ENCODE data around the gene ADGRF5. TPM values are rescaled to one million over a fixed set of nuclear protein-coding genes. Genes with fewer than 3 reads are reported as not detected.
A peak's percentile ranks its signal among the peaks of the same experiment; 100 is the strongest.

The ADGRF5 gene
- total and polyA plus RNA-seq, 7 donors = 14.3 to 58.0 (median 21.2) TPM

- Histone ChIP-seq H3K9me3 (no peaks in the 10 kb centered on the region), H3K27me3 (ENCODE audit: insufficient read depth in 3 of 3, low read length in 2 of 3) (peaks cover 0 to 2% (median 0%) of the 10 kb centered on the region in 3 donors), H3K36me3 (ENCODE audit: insufficient read depth in 1 of 2, low read depth in 1 of 2) (peaks cover 0 to 2% of the 10 kb centered on the region in 2 donors), H3K4me1 (no peaks in the 10 kb centered on the region), H3K4me3 (no peak overlapping the region), H3K27ac (no peak overlapping the region)
- no peak for DNase-seq
- WGBS, 3 donors = 86 to 92% (median 91%) methylated on average over 4 of the region's 4 CpGs
- no peak for ATAC-seq
- TF ChIP-seq CTCF (IDR thresholded peaks at IDR 0.05) = no peak
- intact Hi-C loops (cut with DNase I) = no loop called here
Observed at GRCh38 chr6:46888578-46888977, 33.2 kb downstream of the ADGRF5 start.

DNA sequence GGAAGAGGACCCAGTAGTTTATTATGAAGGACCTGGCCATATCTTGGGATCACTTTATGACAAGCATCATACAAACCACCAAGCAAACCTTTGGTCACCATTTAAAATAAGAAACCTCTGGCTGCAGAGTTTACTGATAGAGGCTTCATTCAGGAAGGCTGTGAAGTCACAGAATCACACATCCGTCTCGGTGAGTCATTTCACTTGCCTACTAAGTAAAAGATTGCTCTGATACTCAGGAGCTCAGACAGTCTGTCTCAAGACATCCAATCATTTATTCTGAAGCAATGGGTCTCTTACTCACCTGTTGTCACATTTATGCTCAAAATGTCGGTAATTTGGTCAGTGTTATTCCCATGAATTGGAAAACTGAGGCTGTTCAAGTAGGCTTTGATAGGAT is 33.7 kb downstream of the ADGRF5 start:
- intact Hi-C loops (cut with DNase I) = no loop called here
- TF ChIP-seq CTCF (IDR thresholded peaks at IDR 0.05) = no peak
- WGBS, 3 donors = 53 to 63% (median 58%) methylated on average over 3 of the region's 3 CpGs
- Histone ChIP-seq H3K27me3 (ENCODE audit: insufficient read depth in 3 of 3, low read length in 2 of 3) (peaks cover 0 to 2% (median 0%) of the 10 kb centered on the region in 3 donors), H3K36me3 (ENCODE audit: insufficient read depth in 1 of 2, low read depth in 1 of 2) (peaks cover 0 to 3% of the 10 kb centered on the region in 2 donors), H3K27ac (no peak overlapping the region), H3K4me3 (no peak overlapping the region), H3K9me3 (no peaks in the 10 kb centered on the region), H3K4me1 (no peaks in the 10 kb centered on the region)
- DNase-seq (no peak), ATAC-seq (no peak)

GRCh38 chr6:46882645-46883044 is 39.1 kb downstream of the ADGRF5 start:
- WGBS, 3 donors = 73 to 92% (median 79%) methylated on average over 2 of the region's 2 CpGs
- Histone ChIP-seq H3K27ac (no peak overlapping the region), H3K36me3 (ENCODE audit: insufficient read depth in 1 of 2, low read depth in 1 of 2) (peaks cover 0 to 9% of the 10 kb centered on the region in 2 donors), H3K27me3 (ENCODE audit: insufficient read depth in 3 of 3, low read length in 2 of 3) (peaks cover 0 to 2% (median 0%) of the 10 kb centered on the region in 3 donors), H3K4me1 (no peaks in the 10 kb centered on the region), H3K9me3 (no peaks in the 10 kb centered on the region), H3K4me3 (no peak overlapping the region)
- no peak for DNase-seq
- intact Hi-C loops (cut with DNase I) = no loop called here
- TF ChIP-seq CTCF (IDR thresholded peaks at IDR 0.05) = no peak
- no peak for ATAC-seq

DNA sequence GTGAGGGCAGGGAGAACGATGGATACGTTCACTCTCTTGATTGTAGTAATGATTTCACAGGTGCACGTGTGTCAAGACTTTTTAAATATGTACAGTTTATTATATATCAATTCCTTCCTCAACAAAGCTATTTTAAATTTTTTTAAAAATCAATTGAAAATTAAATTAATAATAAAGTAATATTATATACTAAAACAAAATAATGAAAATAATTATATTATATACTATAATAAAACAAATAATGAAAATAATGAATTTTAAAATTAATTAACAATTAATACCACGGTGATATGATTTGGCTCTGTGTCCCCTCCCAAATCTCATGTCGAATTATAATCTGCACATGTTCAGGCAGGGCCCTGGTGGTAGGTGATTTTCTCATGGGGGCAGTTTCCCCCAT is 42.7 kb downstream of the ADGRF5 start:
- Histone ChIP-seq H3K9me3 (no peaks in the 10 kb centered on the region), H3K27me3 (ENCODE audit: insufficient read depth in 3 of 3, low read length in 2 of 3) (peaks cover 0 to 3% (median 0%) of the 10 kb centered on the region in 3 donors), H3K36me3 (ENCODE audit: insufficient read depth in 1 of 2, low read depth in 1 of 2) (peaks cover 0 to 9% of the 10 kb centered on the region in 2 donors), H3K4me1 (no peaks in the 10 kb centered on the region), H3K4me3 (no peak overlapping the region), H3K27ac (no peak overlapping the region)
- 82 to 95% (median 88%) methylated on average over 5 of the region's 5 CpGs for WGBS, 3 donors
- TF ChIP-seq CTCF (IDR thresholded peaks at IDR 0.05) = no peak
- intact Hi-C loops (cut with DNase I) = no loop called here
- DNase-seq (no peak), ATAC-seq (no peak)

GRCh38 chr6:46876126-46876525 is 45.6 kb downstream of the ADGRF5 start:
- no peak overlapping the region for H3K27ac ChIP-seq

More at GRCh38 chr6:46876126-46876525, 45.6 kb downstream of the ADGRF5 start:
- ATAC-seq (peak in 2 of 4 donors; percentile 27 to 57), DNase-seq (no peak)
- H3K4me3 ChIP-seq = no peak overlapping the region
- TF ChIP-seq CTCF (IDR thresholded peaks at IDR 0.05) = no peak
- peaks cover 0 to 7% of the 10 kb centered on the region in 2 donors for H3K36me3 ChIP-seq (ENCODE audit: insufficient read depth in 1 of 2, low read depth in 1 of 2)
- H3K27me3 ChIP-seq (ENCODE audit: insufficient read depth in 3 of 3, low read length in 2 of 3) = peaks cover 0 to 14% (median 0%) of the 10 kb centered on the region in 3 donors
- intact Hi-C loops (cut with DNase I) = no loop called here
- H3K4me1 ChIP-seq = no peaks in the 10 kb centered on the region
- WGBS, 3 donors = 42 to 51% (median 45%) methylated on average over 4 of the region's 4 CpGs
- no peaks in the 10 kb centered on the region for H3K9me3 ChIP-seq
